ENCODE measurements around the gene BMP10. TPM values are rescaled to one million over a fixed set of nuclear protein-coding genes. Genes with fewer than 3 reads are reported as not detected.

The BMP10 gene
- total RNA-seq, 1 experiment from 2014 or later: not detected

GRCh38 chr2:68860111-68860510, 11.1 kb downstream of the BMP10 start (continued):
- TF ChIP-seq, protein P1, sequence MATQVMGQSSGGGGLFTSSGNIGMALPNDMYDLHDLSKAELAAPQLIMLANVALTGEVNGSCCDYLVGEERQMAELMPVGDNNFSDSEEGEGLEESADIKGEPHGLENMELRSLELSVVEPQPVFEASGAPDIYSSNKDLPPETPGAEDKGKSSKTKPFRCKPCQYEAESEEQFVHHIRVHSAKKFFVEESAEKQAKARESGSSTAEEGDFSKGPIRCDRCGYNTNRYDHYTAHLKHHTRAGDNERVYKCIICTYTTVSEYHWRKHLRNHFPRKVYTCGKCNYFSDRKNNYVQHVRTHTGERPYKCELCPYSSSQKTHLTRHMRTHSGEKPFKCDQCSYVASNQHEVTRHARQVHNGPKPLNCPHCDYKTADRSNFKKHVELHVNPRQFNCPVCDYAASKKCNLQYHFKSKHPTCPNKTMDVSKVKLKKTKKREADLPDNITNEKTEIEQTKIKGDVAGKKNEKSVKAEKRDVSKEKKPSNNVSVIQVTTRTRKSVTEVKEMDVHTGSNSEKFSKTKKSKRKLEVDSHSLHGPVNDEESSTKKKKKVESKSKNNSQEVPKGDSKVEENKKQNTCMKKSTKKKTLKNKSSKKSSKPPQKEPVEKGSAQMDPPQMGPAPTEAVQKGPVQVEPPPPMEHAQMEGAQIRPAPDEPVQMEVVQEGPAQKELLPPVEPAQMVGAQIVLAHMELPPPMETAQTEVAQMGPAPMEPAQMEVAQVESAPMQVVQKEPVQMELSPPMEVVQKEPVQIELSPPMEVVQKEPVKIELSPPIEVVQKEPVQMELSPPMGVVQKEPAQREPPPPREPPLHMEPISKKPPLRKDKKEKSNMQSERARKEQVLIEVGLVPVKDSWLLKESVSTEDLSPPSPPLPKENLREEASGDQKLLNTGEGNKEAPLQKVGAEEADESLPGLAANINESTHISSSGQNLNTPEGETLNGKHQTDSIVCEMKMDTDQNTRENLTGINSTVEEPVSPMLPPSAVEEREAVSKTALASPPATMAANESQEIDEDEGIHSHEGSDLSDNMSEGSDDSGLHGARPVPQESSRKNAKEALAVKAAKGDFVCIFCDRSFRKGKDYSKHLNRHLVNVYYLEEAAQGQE (IDR thresholded peaks at IDR 0.05; ENCODE audit: low read depth): no peak
- TF ChIP-seq SRF (IDR thresholded peaks at IDR 0.05; ENCODE audit: low read depth) (no peak), ZFX (IDR thresholded peaks at IDR 0.05) (no peak), MAX (IDR thresholded peaks at IDR 0.05) (no peak), EGR1 (IDR thresholded peaks at IDR 0.05; ENCODE audit: low read depth) (no peak), ELF1 (IDR thresholded peaks at IDR 0.05; ENCODE audit: borderline replicate concordance, low read depth) (no peak)
- TF ChIP-seq, protein P2, sequence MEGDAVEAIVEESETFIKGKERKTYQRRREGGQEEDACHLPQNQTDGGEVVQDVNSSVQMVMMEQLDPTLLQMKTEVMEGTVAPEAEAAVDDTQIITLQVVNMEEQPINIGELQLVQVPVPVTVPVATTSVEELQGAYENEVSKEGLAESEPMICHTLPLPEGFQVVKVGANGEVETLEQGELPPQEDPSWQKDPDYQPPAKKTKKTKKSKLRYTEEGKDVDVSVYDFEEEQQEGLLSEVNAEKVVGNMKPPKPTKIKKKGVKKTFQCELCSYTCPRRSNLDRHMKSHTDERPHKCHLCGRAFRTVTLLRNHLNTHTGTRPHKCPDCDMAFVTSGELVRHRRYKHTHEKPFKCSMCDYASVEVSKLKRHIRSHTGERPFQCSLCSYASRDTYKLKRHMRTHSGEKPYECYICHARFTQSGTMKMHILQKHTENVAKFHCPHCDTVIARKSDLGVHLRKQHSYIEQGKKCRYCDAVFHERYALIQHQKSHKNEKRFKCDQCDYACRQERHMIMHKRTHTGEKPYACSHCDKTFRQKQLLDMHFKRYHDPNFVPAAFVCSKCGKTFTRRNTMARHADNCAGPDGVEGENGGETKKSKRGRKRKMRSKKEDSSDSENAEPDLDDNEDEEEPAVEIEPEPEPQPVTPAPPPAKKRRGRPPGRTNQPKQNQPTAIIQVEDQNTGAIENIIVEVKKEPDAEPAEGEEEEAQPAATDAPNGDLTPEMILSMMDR (IDR thresholded peaks at IDR 0.05 in 2 of 3, conservative IDR thresholded peaks at IDR 0.05 in 1 of 3; ENCODE audit: borderline replicate concordance in 1 of 3, insufficient read depth in 1 of 3, low read depth in 2 of 3, low read length in 2 of 3): no peak

DNA sequence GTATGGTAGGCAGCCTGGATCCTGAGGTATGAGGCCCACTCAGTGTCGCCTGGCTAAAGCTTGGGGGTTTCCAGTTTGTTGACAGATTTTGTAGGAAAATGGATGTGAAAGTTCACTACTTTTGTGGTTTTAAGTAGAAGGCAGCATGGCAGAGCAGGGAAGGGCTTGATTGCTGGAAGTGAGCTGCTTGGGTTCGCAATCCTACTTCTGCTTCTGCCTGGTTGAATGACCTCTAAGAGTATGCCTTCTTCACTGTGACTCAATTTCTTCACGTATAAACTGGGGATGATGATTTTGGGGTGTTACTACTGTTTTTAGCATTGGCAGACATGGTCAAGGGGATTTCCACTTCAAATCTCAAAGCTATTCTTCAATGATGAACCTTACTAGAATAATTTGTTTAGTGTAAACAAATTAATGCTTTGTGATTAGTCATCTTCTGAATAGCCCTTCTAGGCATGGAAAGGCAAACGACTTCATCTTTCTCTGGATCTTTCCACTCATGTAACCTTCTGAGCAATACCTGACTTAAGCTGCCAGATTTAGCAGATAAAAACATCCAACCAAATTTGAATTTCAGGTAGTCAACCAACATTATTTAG, 13.2 kb downstream of the BMP10 start:
- Histone ChIP-seq H3K27me3 (ENCODE audit: insufficient read depth, low read length) (peaks cover 28% of the 10 kb centered on the region; the same call in 1 of the 2 replicates), H2AFZ (ENCODE audit: low read depth, low read length, poor library complexity, severe bottlenecking) (no peak overlapping the region), H3K4me2 (ENCODE audit: low read length) (no peak overlapping the region), H3K79me2 (ENCODE audit: insufficient read depth, low read length) (no peaks in the 10 kb centered on the region), H3K27ac (ENCODE audit: low read depth, low read length) (no peak overlapping the region), H3K9me2 (ENCODE audit: insufficient read depth) (no peaks in the 10 kb centered on the region; the same call in 1 of the 2 replicates), H3K4me1 (ENCODE audit: control insufficient read depth in 1 of 2, insufficient read depth in 2 of 2, low read length in 2 of 2) (no peaks in the 10 kb centered on the region), H3K9ac (ENCODE audit: low read length) (no peak overlapping the region), H3K4me3 (replicated peaks in 1 of 2; ENCODE audit: low read depth in 1 of 2, low read length in 2 of 2) (no peak overlapping the region), H4K20me1 (ENCODE audit: insufficient read depth) (no peaks in the 10 kb centered on the region), H3K9me3 (ENCODE audit: control insufficient read depth in 1 of 2, insufficient read depth in 1 of 2, low read depth in 1 of 2, low read length in 2 of 2) (no peaks in the 10 kb centered on the region), H3K36me3 (ENCODE audit: control insufficient read depth in 1 of 2, insufficient read depth in 2 of 2, low read length in 2 of 2) (no peaks in the 10 kb centered on the region)
- CTCF ChIA-PET: no interaction called here
- BruUV-seq (replicated peaks): no TSS peak
- RAD21 ChIA-PET (ENCODE audit: low non-redundant PET in 1 of 2, low total read pairs in 2 of 2, uncharacterized antibody in 2 of 2, unreplicated experiment in 2 of 2): no interaction called here
- ATAC-seq (no peak), DNase-seq (ENCODE audit: low read depth, low spot score) (no peak)
- POLR2A ChIA-PET: no interaction called here
- intact Hi-C loops (cut with micrococcal nuclease): no loop called here
- TF ChIP-seq, protein P3, sequence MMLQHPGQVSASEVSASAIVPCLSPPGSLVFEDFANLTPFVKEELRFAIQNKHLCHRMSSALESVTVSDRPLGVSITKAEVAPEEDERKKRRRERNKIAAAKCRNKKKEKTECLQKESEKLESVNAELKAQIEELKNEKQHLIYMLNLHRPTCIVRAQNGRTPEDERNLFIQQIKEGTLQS (IDR thresholded peaks at IDR 0.05): no peak
- TF ChIP-seq POLR2A (IDR thresholded peaks at IDR 0.05; ENCODE audit: borderline replicate concordance, extremely low read depth, insufficient read depth, insufficient read length) (no peak), YY1 (IDR thresholded peaks at IDR 0.05; ENCODE audit: extremely low read depth, insufficient replicate concordance, low read depth, low read length) (no peak), CEBPB (IDR thresholded peaks at IDR 0.05; ENCODE audit: low read depth) (no peak), ZNF274 (IDR thresholded peaks at IDR 0.05; ENCODE audit: low read depth, low read length) (no peak), ELF1 (IDR thresholded peaks at IDR 0.05; ENCODE audit: borderline replicate concordance, low read depth) (no peak), EZH2 (IDR thresholded peaks at IDR 0.05) (no peak), RAD21 (IDR thresholded peaks at IDR 0.05; ENCODE audit: low read depth) (no peak), EZH2phosphoT487 (IDR thresholded peaks at IDR 0.05; ENCODE audit: borderline replicate concordance) (no peak), SRF (IDR thresholded peaks at IDR 0.05; ENCODE audit: low read depth) (no peak), SIN3A (IDR thresholded peaks at IDR 0.05; ENCODE audit: low read depth) (no peak), JUND (IDR thresholded peaks at IDR 0.05) (no peak)
- TF ChIP-seq, protein P2 (IDR thresholded peaks at IDR 0.05 in 2 of 3, conservative IDR thresholded peaks at IDR 0.05 in 1 of 3; ENCODE audit: borderline replicate concordance in 1 of 3, insufficient read depth in 1 of 3, low read depth in 2 of 3, low read length in 2 of 3): no peak
